HepG2 (cell line): ENCODE results near the gene TPTE.
"Not testable (repeated sequence)": the region's sequence is repeated elsewhere in the genome, so short reads cannot be mapped to it uniquely, and the experiment has no call there.

ENCODE experiments used
- CEBPZ ChIP-seq: IDR thresholded peaks from 2 replicates; pipeline ENCODE4 v1.6.1; 2012; ENCODE audit warnings: low read length, improper control_type of control experiment
- CSRNP2 ChIP-seq: sonication (generic); formaldehyde crosslinking; conservative IDR thresholded peaks from 2 replicates; pipeline ENCODE4 v1.8.0; 2022; ENCODE audit warnings: low read depth, missing genetic modification reagents
- PHF8 ChIP-seq: sonication (generic); formaldehyde crosslinking; IDR thresholded peaks from 2 replicates; pipeline ENCODE4 v1.5.0; 2020; ENCODE audit warnings: missing genetic modification reagents

DNA sequence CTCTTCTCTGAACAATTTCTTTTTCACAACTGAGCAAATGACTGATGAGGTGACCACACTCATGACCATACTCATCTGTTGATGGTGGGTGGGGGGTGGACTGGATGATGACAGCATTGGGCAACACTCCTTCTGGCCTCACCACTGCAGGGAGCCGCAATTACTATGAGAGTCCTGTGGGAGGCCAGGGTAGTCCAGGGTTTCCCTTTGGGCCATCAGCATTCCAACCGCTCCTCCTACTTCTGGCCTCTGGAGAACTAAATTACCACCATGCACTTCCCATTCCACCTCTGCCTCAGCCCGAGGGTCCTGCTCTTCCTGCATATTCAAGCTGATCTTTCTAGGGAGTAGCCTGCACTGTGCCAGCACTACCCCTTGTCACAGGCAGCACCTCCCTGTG lies 94.7 kb downstream of the TPTE start:
- TF ChIP-seq CSRNP2 (CRISPR knock-in tag); PHF8; CEBPZ: not testable (repeated sequence)
